NCI-H526 treated with DMSO at 0.1 percent for 48 hours (cell line): ENCODE data around the gene KIAA1755.
"Not testable (repeated sequence)": the region's sequence is repeated elsewhere in the genome, so short reads cannot be mapped to it uniquely, and the experiment has no call there.

ENCODE experiments used
- DNase-seq: peaks from one replicate; lab custom pipeline; 2025; lab: John Stamatoyannopoulos, UW

Gene KIAA1755

DNA sequence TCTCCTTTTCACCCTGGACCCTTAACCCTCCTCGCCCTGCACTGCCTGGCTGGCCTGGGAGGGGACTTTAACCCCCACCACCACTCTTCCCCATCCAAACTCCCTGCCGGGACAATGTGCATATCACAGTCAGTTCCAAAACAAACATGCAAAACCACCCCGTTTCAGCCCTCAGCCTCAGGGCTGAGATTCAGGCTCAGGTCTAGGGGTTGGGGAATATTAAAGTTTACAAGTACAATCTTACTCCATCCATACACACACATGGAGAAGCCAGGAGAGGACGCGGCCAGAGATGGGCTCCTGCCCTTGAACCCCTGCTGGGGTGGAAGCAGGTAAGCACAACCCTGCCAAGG is 534 bp downstream of the KIAA1755 start:
- DNase-seq: no peak

DNA sequence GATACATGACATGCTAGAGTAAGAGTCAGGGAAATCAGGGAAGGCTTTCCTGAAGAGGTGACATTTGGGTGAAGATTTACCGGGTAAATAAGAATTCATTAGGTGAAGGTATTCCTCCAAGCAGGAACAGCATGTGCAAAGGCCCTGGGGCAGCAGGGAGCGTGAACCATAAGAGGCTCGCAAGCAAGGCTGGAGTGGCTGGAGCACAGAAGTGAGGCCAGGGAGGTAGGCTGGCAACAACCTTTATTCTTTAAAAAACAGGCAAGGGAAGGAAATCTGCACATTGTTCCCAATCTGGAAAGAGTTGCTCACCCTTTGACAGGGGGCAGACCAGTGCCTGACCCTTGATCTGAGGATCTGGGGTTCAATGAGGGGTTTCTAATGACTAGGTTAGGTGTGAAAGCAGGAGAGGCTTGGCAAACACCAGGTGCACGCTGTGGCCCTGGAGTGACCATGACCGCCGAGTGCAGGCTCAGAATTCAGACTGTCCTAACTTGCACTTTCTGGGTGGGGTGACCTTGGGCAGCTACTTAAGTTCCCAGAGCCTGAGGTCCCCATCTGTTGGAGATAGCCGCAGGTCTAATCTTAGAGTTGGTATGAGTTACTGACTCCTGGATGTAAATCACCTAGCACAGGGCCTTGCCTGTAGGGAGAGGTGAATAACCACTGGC is 1.9 kb downstream of the KIAA1755 start:
- no peak for DNase-seq

DNA sequence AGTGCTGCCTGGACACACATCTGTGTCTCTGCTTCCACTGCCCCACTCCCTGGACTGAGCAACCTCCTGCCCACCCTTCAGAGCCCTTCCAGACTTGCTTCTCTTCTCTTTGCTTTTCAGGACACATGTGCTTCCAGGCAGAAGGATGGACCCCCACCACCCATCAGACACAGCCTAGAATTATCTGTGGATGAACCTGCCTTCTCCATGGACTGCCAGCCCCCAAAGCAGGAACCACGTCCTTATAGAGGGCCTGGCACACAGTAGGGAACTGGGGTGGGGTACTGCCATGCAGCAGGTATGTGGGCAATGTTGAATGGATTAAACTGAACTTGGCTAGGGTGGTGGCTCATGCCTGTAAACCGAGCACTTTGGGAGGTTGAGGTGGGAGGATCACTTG is 3.6 kb downstream of the KIAA1755 start:
- no peak for DNase-seq

DNA sequence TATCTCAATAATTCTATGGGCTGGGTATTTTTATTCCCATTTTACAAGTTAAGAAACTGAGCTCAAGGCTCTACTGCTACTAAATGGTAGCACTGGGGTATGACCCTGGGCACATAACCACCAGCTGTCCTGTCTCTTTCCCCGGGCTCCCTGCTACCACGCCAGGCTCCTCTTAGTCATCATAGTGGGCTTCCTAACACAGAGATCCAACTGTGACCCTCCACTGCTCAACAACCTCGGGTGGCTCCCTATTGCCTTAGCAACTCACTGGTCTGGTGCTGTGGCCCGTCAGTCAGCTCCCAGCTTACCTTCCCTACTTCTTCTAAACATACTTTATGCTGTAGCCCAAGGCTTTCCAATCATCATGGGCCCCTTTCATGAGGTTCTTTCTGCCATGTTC is 4.5 kb downstream of the KIAA1755 start:
- no peak for DNase-seq

DNA sequence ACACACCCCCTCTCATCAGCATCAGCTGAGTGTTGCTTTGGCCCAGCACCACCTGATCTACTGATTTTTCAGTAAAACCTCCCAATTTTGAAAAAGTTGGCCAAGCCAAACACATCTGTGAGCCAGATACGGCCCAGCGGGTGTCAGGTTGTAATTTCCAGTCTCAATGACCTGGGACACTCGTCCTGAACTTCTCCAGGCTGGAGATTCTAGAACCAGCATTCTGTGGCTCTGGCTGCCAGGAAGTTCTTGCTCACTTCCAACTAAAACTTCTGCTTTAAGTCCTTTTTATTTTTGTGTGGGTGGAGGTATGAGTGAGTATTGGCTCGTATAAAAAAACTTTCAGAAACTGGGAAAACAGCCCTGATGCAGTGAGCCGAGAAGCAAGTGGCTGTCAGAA is 5.1 kb downstream of the KIAA1755 start:
- no peak for DNase-seq

DNA sequence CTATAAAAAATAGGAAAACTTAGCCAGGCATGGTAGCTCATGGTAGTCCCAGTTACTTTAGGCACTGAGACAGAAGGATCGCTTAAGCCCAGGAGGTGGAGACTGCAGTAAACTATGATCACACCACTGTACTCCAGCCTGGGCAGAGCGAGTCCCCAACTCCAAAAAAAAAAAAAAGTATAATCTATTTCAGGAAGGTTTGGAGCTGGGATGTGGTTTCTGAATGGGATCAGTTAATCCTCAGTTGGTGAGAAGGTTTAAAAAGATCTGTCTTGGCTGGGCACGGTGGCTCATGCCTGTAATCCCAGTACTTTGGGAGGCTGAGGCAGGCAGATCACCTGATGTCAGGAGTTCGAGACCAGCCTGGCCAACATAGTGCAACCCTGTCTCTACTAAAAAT is 5.9 kb downstream of the KIAA1755 start:
- not testable (repeated sequence) for DNase-seq

DNA sequence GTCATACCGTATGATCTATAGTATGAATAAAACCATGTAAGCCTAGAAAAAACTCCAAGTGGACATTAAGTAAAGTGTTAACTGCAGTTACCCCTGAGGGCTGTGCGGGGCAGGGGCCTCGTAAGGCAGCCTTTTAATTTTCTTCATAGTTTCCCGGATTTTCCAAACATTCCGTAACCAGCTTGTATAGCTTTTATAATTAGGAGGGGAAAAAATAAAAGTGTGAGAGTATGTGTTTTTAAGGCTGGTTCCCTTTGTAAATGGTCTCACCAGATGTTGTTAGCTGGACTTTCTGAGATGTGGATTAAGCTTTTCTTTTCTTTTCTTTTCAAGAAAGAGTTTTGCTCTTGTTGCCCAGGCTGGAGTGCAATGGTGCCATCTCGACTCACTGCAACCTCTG is 7.0 kb downstream of the KIAA1755 start:
- no peak for DNase-seq

DNA sequence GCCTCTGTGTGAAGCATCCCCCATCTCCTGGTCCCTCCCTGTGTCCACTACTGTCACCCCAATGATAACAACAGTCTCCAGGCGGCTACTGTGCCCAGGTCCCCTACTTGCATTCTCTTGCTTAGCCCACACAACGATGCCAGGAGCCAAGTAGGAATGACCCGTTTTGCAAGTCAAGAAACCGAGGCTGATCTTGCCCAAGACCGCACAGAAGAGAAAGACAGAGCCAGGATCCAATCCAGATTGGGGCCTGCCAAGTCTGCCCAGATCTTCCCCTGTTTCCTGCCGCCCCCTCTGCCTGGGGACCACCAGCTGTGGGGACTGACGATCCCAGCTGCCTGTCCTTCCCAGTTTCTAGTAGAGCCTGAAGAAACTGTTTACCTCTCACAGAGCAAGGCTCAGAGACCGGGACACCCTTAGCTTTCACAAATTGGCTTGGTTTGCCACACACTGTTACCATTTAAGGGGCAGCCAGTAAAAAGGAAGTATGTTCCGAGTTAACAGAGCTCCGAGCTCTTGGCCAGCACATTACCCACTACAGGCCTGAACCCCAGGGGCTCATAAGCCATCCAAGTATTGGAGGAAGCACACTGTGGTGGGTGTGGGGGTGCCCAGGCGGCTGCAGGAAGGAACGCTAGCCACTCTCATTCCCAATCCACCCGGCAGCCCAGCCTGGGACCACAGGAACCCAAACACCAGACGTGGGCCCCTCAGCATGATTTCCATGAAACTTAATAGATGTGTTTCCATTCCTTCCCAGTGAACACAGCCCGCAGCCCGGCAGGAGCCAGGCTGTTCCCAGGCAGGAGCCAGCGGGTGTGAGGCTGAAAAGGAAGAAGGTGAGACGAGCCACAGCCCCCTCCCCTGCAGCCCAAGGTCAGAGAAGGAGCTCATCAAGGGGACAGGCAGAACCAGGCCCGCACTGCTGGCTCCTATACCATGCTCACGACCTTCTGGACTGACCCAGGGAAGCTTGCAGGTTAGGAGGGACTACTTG is 7.9 kb downstream of the KIAA1755 start:
- DNase-seq: no peak

DNA sequence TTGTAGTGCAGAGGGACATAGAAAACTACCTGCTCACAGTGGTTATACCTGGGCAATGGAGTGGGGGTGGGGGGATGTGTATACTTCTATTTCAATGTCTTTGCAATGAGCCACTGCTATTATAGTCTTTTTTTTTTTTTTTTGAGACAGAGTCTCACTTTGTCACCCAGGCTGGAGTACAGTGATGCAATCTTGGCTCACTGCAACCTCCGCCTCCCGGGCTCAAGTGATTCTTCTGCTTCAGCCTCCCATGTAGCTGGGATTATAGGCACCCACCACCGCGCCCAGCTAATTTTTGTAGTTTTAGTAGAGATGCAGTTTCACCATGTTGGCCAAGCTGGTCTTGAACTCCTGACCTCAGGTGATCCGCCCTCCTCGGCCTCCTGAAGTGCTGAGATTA is 9.1 kb downstream of the KIAA1755 start:
- DNase-seq: not testable (repeated sequence)

DNA sequence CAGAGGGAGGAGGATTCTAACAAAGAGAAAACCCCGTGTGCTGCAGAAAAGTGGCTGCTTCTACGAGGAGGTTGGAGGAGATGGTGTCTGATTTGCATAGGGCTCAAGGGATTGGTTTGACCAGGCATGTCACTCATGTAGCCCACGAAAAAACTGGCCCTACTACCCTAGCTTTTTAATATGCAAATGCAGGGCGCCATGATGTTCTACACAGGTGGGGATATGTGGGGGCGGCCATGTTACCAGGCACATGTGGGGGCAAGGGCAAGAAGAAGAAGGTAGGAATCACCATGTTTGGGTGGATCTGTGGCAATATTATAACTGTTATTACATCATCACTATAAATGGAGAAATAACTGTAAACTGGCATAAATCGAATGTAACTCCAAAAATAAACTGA is 9.9 kb downstream of the KIAA1755 start:
- no peak for DNase-seq

DNA sequence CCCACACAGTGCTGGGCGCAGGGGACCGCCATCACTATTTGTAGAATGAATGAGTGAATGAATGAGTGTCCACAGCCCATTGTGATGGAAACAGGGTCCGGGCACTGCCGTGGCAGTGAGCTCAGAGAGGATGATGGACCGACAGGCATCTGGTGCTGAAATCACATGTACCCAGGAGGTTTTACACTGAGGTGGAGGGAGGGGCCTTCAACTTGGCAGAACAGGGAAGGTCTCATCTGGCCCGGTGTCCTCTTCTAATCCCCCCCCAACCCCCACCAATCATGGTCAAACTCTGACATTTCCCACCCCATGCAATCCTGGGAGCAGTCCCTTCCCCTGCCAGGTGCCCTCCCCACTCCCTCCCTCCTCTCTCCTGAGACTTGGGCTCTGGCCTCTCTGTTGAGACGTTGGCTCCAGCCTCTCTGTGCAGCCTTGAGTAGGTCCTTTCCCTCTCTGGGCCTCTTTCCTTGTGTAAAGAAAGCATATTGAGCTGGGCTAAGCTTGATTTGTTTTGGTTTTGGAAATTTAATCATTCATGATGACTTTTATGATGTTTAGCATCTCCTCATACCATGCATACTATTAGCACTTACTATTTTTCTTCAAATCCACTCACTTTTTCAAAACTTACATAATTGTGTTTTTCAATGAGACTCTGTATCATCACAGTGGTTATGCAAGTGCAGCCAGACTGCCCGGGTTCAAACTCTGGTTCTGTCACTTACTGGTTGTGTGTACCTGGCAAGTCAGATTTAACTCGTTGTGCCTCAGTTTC is 10.8 kb downstream of the KIAA1755 start:
- no peak for DNase-seq

DNA sequence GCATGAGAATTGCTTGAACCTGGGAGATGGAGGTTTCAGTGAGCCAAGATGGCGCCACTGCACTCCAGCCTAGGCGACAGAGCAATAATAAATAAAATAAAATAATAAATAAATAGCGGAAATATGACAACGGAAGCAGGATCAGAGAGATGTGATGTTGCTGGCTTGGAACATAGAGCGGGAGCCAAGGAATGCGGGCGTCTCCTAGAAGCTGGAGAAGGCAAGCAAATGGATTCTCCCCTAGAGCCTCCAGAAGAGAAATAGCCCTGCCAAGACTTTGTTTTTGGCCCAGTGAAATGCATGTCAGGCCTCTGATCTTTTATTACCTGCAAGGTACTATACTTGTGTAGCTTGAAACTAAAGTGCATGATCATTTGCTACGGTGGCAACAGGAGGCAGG is 12.4 kb downstream of the KIAA1755 start:
- DNase-seq: no peak

DNA sequence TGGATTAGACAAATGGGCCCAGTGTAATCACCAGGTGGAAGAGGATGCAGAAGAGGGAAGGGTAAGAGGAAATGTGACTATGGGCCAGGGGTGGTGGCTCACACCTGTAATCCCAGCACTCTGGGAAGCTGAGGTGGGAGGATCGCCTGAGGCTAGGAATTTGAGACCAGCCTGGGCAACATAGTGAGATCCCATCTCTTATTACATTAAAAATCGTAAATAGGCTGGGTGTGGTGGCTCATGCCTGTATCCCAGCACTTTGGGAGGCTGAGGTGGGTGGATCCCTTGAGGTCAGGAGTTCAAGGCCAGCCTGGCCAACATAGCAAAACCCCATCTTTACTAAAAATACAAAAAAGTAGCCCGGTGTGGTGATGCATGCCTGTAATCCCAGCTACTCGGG is 12.8 kb downstream of the KIAA1755 start:
- not testable (repeated sequence) for DNase-seq

DNA sequence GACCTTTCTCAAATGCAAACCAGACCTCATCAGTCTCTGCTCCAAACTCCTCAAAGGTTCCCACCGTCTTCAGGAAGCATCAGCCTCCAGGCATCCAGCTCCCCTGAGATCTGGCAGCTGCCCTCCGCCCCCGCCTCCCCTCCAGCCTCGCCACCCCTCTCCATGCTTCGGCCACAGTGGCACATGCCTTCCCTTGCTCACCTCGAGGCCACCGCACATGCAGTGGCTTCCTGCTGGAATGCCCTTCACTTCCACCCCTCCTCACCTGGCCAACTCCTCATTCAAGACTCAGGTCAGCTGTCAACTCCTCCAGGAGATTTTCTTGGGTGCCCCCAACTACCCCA is 13.4 kb downstream of the KIAA1755 start:
- no peak for DNase-seq

DNA sequence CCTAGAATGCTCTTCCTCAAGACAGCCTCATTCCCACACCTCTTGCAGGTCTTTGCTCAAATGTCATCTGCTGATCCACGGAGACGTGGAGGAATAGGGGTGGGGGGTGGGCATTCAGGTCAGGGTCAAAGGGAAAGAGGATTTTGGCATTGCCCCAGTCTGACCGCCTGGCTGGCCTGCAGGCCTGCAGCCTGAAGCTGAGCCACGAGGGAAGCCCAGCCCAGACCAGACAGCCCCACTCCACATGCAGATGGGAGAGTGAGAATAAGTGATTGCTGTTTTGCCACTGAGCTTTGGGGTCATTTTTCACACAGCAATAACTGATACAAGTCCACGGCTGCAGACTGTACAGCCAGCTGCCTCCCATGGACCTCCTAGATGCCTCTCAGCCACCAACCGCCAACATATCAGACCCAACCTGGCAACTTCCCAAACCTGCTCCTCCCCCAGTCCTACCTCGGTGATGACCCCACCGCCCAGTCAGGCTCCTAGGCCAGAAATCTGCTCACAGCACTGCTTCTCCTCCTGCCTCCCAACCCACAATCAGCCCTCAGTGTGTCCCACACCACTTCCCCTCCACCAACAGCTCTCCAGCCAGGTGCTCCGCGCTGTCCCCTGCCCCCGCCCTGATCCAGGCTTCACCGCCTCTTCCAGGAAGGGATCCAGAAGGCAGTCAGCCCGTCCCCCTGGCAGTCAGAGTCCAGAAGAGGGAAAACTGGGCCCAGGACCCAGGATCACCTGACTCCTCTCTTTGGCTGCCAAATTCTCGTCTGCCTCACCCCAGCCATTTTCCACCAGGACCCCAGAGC is 14.0 kb downstream of the KIAA1755 start:
- DNase-seq: no peak

DNA sequence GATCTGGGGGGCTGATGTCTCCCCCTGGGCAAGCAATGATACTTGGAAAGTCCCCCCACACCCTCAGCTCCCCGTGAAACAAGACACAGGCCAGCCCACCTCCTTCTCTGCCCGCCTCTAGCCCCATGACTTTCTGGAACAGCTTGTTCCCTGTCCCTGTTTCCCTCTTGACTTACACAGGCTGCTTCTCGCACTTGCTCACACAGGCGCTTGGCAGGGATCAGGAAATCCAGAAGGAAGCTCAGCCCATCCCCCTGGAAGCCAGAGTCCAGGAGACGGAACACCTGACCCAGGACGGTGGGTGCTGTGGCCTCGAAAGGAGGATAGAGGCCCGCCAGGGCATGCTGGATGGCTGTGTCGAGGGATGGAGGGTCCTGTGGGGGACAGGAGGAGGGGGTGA is 14.8 kb downstream of the KIAA1755 start:
- DNase-seq: no peak

DNA sequence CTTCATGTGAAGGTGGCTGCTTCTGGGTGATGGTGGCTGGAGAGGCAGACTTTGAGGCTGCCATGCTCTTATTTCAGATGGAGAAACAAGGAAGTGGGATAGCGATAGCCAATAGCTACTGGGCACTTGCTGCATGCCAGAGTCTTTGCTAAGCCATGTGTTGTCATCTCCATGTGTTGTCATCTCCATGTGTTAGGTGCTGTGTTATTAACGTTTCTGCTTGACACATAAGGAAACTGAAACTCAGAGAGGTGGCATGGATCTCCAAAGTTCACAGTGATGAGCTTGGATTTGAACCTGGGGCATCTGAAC is 16.9 kb downstream of the KIAA1755 start:
- no peak for DNase-seq

DNA sequence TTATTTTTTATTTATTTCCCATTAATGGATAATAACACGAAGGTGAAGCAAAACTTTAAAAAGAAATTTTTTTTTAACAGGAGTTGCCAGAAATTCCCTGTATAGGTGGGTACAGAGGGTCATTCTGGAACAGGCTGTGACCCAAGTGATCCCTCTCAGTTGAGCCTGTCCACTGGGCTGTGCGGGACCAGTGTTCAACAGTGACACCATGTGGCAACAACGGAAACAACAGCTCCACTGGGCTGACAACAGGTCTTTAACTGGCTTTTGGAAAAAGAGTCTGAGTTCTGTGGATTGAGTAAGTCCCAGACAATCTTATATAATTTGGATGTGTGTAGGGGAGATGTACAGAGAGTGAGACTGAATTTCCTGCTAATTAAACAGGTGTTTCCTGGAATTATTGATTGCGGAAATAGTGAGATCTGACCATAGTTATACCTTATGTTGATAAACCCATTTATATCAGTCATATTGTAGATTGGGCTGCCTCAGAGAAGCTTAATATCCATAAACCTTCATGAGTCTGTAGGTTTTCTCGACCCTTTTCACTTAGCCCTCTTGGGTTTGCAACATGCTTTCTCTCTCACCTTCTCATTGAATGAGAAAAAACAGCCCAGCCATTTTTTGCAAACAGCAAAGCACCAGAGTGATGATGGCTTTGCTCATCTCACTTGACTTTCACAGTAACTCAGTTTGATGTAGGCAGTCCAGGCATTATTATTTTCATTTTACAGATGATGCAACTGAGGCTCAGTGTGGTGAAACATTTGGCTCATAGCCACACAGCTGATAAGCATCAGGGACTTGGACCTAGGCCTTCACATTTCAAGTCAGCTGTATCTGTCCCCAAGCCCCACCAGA is 17.5 kb downstream of the KIAA1755 start:
- no peak for DNase-seq

DNA sequence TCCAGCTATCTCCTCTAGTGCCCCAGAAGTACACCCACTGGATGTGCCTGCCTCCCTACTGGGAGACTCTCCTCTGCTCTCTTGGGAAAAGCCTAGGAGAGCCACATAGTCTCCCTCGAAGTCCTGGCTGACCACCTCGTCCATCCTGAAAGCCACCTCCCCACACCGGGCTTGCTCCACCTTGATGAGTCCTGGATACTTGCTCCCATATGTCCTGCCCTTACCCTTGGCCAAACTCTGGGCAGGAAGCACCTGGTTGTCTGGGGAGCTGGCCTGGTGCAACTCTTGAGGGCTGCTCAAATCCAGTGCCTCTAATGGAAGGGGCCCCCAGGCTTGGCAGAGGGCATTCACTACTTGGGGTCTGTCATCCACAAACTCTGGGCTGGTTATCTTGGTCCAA is 19.3 kb downstream of the KIAA1755 start:
- no peak for DNase-seq

DNA sequence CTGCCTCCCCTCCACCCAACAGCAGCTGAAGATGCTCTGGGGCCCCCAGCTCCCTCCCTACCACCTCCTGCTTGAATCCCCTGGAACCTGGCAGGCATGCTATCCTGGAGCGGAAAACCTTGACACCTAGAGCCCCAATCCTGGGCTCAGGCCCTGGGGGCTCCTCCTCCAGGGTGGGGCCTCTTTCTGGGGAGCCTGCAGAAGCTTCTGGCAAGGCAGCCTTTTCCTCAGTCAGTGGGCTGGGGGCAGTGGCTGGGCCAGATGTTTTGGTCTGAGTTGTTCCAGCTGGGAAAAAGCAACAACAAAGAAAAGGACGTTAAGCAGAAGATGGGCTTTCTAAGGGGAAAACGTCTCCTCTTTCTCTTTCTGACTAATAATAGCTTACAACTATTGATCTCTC is 21.1 kb downstream of the KIAA1755 start:
- no peak for DNase-seq

DNA sequence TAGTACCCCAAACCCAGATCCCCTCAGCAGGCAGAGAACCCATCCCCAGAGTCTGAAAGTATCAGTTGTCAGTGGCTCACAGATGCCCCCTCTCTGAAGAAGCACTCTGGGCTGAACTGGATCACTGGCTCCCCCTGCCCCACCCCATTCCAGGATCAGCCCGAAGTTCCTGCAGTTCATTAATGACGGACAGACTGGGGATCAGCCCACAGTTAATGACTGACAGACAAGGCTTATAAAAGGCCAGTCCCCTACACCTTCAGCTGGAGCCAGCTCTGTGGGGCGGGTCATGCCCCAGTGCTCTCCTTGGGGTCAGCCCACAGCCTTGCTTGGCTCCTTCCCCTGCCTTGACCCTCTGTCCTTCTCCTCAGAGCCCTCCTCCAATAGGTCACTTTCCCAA is 21.7 kb downstream of the KIAA1755 start:
- no peak for DNase-seq
